K562 (cell line): ENCODE results near the gene SOS2. TPM values are rescaled to one million over a fixed set of nuclear protein-coding genes. Genes with fewer than 3 reads are reported as not detected.

Source experiments
- ATAC-seq: fragments of 200-7000 bp; cut with Tn5 transposase; 3 replicates; pipeline ENCODE4 v1.9.1; 2020; ENCODE audit warnings: moderate library complexity
- BruUV-seq: library from RNA; stranded (reverse); fragments of 400-500 nt; replicated peaks from 2 replicates; lab custom pipeline; 2021; lab: Mats Ljungman, UMichigan
- CTCF ChIA-PET: fragments of 300-600 bp; formaldehyde crosslinking; extraction: SDS; loops from one replicate; lab custom pipeline; 2021; ENCODE audit warnings: low intra/inter-chr PET ratio; lab: Yijun Ruan, JAX
- POLR2A ChIA-PET: fragments of 300-600, 350-650 bp; sonication (Branson Sonifier 250); formaldehyde crosslinking; extraction: SDS; loops from one replicate; lab custom pipeline; 2021; ENCODE audit warnings: antibody characterized with exemption, inconsistent platforms; lab: Yijun Ruan, JAX
- DNase-seq, 4 experiments: peaks; one replicate each; pipeline versions ENCODE4 v3.0.0 to v3.0.0-alpha.2; 2011 to 2018; ENCODE audit warnings: low spot score in 3 of 4, mixed read lengths in 3 of 4; ENCODE audit errors: extremely low read depth in 1 of 4
- FAIRE-seq: peaks from 2 replicates; lab custom pipeline; 2011; peaks lifted over from hg19 to GRCh38; lab: Jason Lieb, UNC
- H2AFZ ChIP-seq: 2 replicates; pipeline ENCODE4 v1.6.0; 2011; ENCODE audit warnings: low read depth, low read length, control low read depth, inconsistent platforms
- H3K27ac ChIP-seq: fragments of 200-600 bp; 3 replicates; pipeline ENCODE4 v1.8.0; 2011; ENCODE audit warnings: low read depth, mild to moderate bottlenecking, control low read depth, inconsistent platforms, low read length, moderate library complexity, mixed read lengths; ENCODE audit errors: extremely low read depth
- H3K27me3 ChIP-seq, 2 experiments: fragments of 300-600 bp in 1 of 2; 2 replicates in 1 of 2; 3 replicates in 1 of 2; pipeline versions ENCODE4 v1.6.0 to v1.8.0; 2011; ENCODE audit warnings: inconsistent platforms in 2 of 2, low read length in 2 of 2, mild to moderate bottlenecking in 1 of 2, mixed read lengths in 1 of 2, moderate library complexity in 1 of 2; ENCODE audit not compliant: control insufficient read depth in 2 of 2, insufficient read depth in 2 of 2
- H3K36me3 ChIP-seq: fragments of 300-600 bp; 3 replicates; pipeline ENCODE4 v1.8.0; 2011; ENCODE audit warnings: mild to moderate bottlenecking, low read length, inconsistent platforms; ENCODE audit not compliant: control insufficient read depth, insufficient read depth
- H3K4me1 ChIP-seq, 2 experiments: fragments of 200-600 bp in 1 of 2; replicated peaks in 1 of 2; 2 replicates in 1 of 2; 3 replicates in 1 of 2; pipeline versions ENCODE4 v1.5.1 to v1.8.0; 2011; ENCODE audit warnings: inconsistent platforms in 2 of 2, low read length in 2 of 2, mild to moderate bottlenecking in 1 of 2, mixed read lengths in 1 of 2, moderate library complexity in 1 of 2; ENCODE audit not compliant: control insufficient read depth in 2 of 2, insufficient read depth in 2 of 2
- H3K4me2 ChIP-seq: 2 replicates; pipeline ENCODE4 v1.6.1; 2011; ENCODE audit warnings: low read length, control low read depth, inconsistent platforms, mixed read lengths; ENCODE audit not compliant: insufficient read depth
- H3K4me3 ChIP-seq: fragments of 200-600 bp; sonication (generic), shearing (Covaris generic); 2 replicates; pipeline ENCODE4 v1.5.1; 2016; ENCODE audit warnings: control low read depth, inconsistent platforms
- H3K79me2 ChIP-seq: fragments of 200-600 bp; 3 replicates; pipeline ENCODE4 v1.8.0; 2011; ENCODE audit warnings: low read length, inconsistent platforms; ENCODE audit not compliant: control insufficient read depth, insufficient read depth
- H3K9ac ChIP-seq, 2 experiments: 2 replicates each; pipeline versions ENCODE4 v1.6.0 to v1.6.1; 2011; ENCODE audit warnings: low read depth in 2 of 2, low read length in 2 of 2, control low read depth in 1 of 2, inconsistent platforms in 1 of 2, mild to moderate bottlenecking in 1 of 2, mixed read lengths in 1 of 2; ENCODE audit not compliant: insufficient read depth in 1 of 2
- H3K9me1 ChIP-seq: one replicate; pipeline ENCODE4 v1.6.0; 2011; ENCODE audit warnings: inconsistent platforms, mild to moderate bottlenecking, low read length, moderate library complexity; ENCODE audit not compliant: control insufficient read depth, insufficient read depth
- H3K9me3 ChIP-seq: replicated peaks from 2 replicates; pipeline ENCODE4 v1.5.1; 2011; ENCODE audit warnings: low read depth, low read length, inconsistent platforms; ENCODE audit not compliant: control insufficient read depth, insufficient read depth
- H4K20me1 ChIP-seq: replicated peaks from 2 replicates; pipeline ENCODE4 v1.6.1; 2011; ENCODE audit warnings: low read length, inconsistent platforms, mixed read lengths; ENCODE audit not compliant: control insufficient read depth, insufficient read depth
- CREBBP ChIP-seq: IDR thresholded peaks from one replicate; pipeline ENCODE4 v1.6.1; 2012; ENCODE audit warnings: low read depth, mild to moderate bottlenecking, control low read depth, inconsistent platforms, low read length
- ESRRB ChIP-seq: fragments of 250-450 bp; sonication (Bioruptor Pico); IDR thresholded peaks from 2 replicates; pipeline ENCODE4 v1.5.0; 2020; ENCODE audit warnings: mild to moderate bottlenecking, moderate library complexity, borderline replicate concordance
- FOXJ2 ChIP-seq: fragments of 200-800 bp; sonication (Bioruptor generic); IDR thresholded peaks from 2 replicates; pipeline ENCODE4 v1.6.1; 2016; ENCODE audit warnings: missing genetic modification characterization, missing compliant biosample characterization
- NCOA4 ChIP-seq: fragments of 450-650 bp; IDR thresholded peaks from 2 replicates; pipeline ENCODE4 v1.6.1; 2018; ENCODE audit warnings: mild to moderate bottlenecking; ENCODE audit not compliant: partially characterized antibody
- PTBP1 ChIP-seq: fragments of 200-400 bp; formaldehyde crosslinking; IDR thresholded peaks from 2 replicates; pipeline ENCODE4 v1.6.1; 2017; ENCODE audit warnings: low read depth, low read length
- TFAM ChIP-seq: fragments of 250-450 bp; sonication (Bioruptor Pico); conservative IDR thresholded peaks from 2 replicates; pipeline ENCODE4 v1.5.0; 2021; ENCODE audit warnings: mild to moderate bottlenecking, moderate library complexity
- ZBED1 ChIP-seq: IDR thresholded peaks from 2 replicates; pipeline ENCODE4 v1.6.1; 2014
- ZBTB2 ChIP-seq: fragments of 450-650 bp; IDR thresholded peaks from 2 replicates; pipeline ENCODE4 v1.6.1; 2016; ENCODE audit warnings: antibody characterized with exemption
- ZC3H8 ChIP-seq: fragments of 450-650 bp; IDR thresholded peaks from 2 replicates; pipeline ENCODE4 v1.6.1; 2017
- ZNF280B ChIP-seq: fragments of 250-450 bp; sonication (Bioruptor Pico); IDR thresholded peaks from 2 replicates; pipeline ENCODE4 v1.5.1; 2021; ENCODE audit warnings: mild to moderate bottlenecking
- ZNF778 ChIP-seq: fragments of 450-650 bp; formaldehyde crosslinking; IDR thresholded peaks from 2 replicates; pipeline ENCODE4 v1.4.0; 2020; ENCODE audit warnings: mild to moderate bottlenecking, moderate library complexity
- WGBS: fragments of 100-300 bp; shearing (Covaris generic); methylation state at CpG from one replicate; pipeline ENCODE4 v1.1.6; 2016; ENCODE audit warnings: low coverage, mixed read lengths; ENCODE audit not compliant: insufficient coverage; ENCODE audit errors: missing lambda C conversion rate; 5-methylcytosine and 5-hydroxymethylcytosine counted together
- in situ Hi-C: fragments of 300-500 bp; cut with MboI; formaldehyde crosslinking; loops from 4 replicates; pipeline ENCODE4 v1.15.0; 2018; ENCODE audit warnings: inconsistent platforms, mixed read lengths
- intact Hi-C: fragments of 100-400 bp; cut with micrococcal nuclease; formaldehyde crosslinking; loops from 2 replicates; pipeline ENCODE4 v1.14.2; 2022
- polyA plus RNA-seq, 8 experiments: library from polyadenylated mRNA; depleted of rRNA in 4 of 8; stranded (reverse) in 5 of 8; unstranded in 3 of 8; fragments of >200 nt; fragmentation: Nextera tagmentation in 2 of 8; fragmentation: Illumina TruSeq in 1 of 8; extraction: Ambion mirVana in 2 of 8; extraction: Trizol in 1 of 8; gene quantifications; 2 replicates each; pipeline versions ENCODE4 v1.2.1 to v1.2.3, GENCODE V29; 2011 to 2014; ENCODE audit warnings: inconsistent platforms in 1 of 8, missing spikeins in 1 of 8
- total RNA-seq, 7 experiments: library from RNA; depleted of rRNA in 6 of 7; stranded (reverse); fragments of >200 nt in 6 of 7; fragmentation: Illumina TruSeq in 2 of 7; extraction: Trizol in 2 of 7; gene quantifications; 2 replicates each; pipeline versions ENCODE4 v1.2.1 to v1.2.3, GENCODE V29; 2011 to 2021; ENCODE audit warnings: low replicate concordance in 1 of 7
- TF ChIP-seq, protein P1 (sequence below): fragments of 450-650 bp; IDR thresholded peaks from 2 replicates; pipeline ENCODE4 v1.6.1; 2016; ENCODE audit warnings: low read depth

Gene SOS2
- total and polyA plus RNA-seq, 9 of the 15 experiments (the other 6 are each of a cell fraction or from before 2014, with no cell fraction given): 2.2 to 13.1 (median 10.5) TPM

GRCh38 chr14:50086321-50086711 lies 145.1 kb downstream of the SOS2 start:
- intact Hi-C loops (no loop called here), in situ Hi-C loops (no loop called here)
- peaks cover 0 to 21% of the 10 kb centered on the region in 2 experiments; a peak in 3 of 5 replicates for H3K4me1 ChIP-seq
- no peak overlapping the region for H3K27ac ChIP-seq
- no peak overlapping the region for H2AFZ ChIP-seq
- H3K4me2 ChIP-seq: no peak overlapping the region
- H3K9ac ChIP-seq: no peak overlapping the region
- H3K4me3 ChIP-seq: no peak overlapping the region
- no peaks in the 10 kb centered on the region for H4K20me1 ChIP-seq
- BruUV-seq: no TSS peak
- no peaks in the 10 kb centered on the region for H3K79me2 ChIP-seq
- DNase-seq (no peak), ATAC-seq (no peak), FAIRE-seq (no peak)
- no peaks in the 10 kb centered on the region for H3K9me3 ChIP-seq
- ChIA-PET POLR2A (interaction anchor here (0.9 to 1.0 kb wide), 2 partner anchors 222 to 224 kb away, joined by 3 to 4 read pairs; no protein-coding TSS in a partner anchor), CTCF (no interaction called here)
- 64% methylated on average over 2 of the region's 2 CpGs for WGBS
- H3K36me3 ChIP-seq: no peaks in the 10 kb centered on the region
- H3K9me1 ChIP-seq: no peaks in the 10 kb centered on the region
- H3K27me3 ChIP-seq: no peaks in the 10 kb centered on the region
- TF ChIP-seq NCOA4 (no peak), ZBED1 (no peak), CREBBP (no peak), FOXJ2 (no peak), ZBTB2 (no peak), TFAM (CRISPR knock-in tag) (no peak), ZNF280B (CRISPR knock-in tag) (no peak), PTBP1 (no peak), ZC3H8 (no peak), ESRRB (CRISPR knock-in tag) (no peak), ZNF778 (CRISPR knock-in tag) (no peak)
- TF ChIP-seq, protein P1, sequence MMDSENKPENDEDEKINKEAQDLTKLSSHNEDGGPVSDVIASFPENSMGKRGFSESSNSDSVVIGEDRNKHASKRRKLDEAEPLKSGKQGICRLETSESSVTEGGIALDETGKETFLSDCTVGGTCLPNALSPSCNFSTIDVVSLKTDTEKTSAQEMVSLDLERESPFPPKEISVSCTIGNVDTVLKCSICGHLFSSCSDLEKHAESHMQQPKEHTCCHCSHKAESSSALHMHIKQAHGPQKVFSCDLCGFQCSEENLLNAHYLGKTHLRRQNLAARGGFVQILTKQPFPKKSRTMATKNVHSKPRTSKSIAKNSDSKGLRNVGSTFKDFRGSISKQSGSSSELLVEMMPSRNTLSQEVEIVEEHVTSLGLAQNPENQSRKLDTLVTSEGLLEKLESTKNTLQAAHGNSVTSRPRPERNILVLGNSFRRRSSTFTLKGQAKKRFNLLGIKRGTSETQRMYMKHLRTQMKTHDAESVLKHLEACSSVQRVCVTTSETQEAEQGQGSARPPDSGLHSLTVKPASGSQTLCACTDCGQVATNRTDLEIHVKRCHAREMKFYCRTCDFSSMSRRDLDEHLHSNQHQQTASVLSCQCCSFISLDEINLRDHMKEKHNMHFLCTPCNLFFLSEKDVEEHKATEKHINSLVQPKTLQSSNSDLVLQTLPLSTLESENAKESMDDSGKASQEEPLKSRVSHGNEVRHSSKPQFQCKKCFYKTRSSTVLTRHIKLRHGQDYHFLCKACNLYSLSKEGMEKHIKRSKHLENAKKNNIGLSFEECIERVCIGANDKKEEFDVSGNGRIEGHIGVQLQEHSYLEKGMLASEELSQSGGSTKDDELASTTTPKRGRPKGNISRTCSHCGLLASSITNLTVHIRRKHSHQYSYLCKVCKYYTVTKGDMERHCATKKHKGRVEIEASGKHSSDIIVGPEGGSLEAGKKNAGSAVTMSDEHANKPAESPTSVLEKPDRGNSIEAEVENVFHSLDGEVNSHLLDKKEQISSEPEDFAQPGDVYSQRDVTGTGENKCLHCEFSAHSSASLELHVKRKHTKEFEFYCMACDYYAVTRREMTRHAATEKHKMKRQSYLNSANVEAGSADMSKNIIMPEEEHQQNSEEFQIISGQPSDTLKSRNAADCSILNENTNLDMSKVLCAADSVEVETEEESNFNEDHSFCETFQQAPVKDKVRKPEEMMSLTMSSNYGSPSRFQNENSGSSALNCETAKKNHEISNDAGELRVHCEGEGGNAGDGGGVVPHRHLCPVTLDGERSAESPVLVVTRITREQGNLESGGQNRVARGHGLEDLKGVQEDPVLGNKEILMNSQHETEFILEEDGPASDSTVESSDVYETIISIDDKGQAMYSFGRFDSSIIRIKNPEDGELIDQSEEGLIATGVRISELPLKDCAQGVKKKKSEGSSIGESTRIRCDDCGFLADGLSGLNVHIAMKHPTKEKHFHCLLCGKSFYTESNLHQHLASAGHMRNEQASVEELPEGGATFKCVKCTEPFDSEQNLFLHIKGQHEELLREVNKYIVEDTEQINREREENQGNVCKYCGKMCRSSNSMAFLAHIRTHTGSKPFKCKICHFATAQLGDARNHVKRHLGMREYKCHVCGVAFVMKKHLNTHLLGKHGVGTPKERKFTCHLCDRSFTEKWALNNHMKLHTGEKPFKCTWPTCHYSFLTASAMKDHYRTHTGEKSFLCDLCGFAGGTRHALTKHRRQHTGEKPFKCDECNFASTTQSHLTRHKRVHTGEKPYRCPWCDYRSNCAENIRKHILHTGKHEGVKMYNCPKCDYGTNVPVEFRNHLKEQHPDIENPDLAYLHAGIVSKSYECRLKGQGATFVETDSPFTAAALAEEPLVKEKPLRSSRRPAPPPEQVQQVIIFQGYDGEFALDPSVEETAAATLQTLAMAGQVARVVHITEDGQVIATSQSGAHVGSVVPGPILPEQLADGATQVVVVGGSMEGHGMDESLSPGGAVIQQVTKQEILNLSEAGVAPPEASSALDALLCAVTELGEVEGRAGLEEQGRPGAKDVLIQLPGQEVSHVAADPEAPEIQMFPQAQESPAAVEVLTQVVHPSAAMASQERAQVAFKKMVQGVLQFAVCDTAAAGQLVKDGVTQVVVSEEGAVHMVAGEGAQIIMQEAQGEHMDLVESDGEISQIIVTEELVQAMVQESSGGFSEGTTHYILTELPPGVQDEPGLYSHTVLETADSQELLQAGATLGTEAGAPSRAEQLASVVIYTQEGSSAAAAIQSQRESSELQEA: no peak
